Endothelial cell of umbilical vein (primary cell): ENCODE results near the gene PF4V1.

Experiments used
- CTCF ChIP-seq, 2 donors: IDR thresholded peaks; 1 replicate in 1 of 2; 2 replicates in 1 of 2; pipeline ENCODE4 v1.5.1; 2011; ENCODE audit warnings: low read length in 2 of 2, mild to moderate bottlenecking in 2 of 2, moderate library complexity in 2 of 2, control low read depth in 1 of 2, inconsistent platforms in 1 of 2, low read depth in 1 of 2; ENCODE audit not compliant: insufficient read depth in 1 of 2; ENCODE audit errors: extremely low read depth in 1 of 2
- EZH2 ChIP-seq: IDR thresholded peaks from 2 replicates; pipeline ENCODE4 v1.6.1; 2012; ENCODE audit warnings: borderline replicate concordance, low read depth, mild to moderate bottlenecking, moderate library complexity, low read length, inconsistent platforms; ENCODE audit not compliant: severe bottlenecking
- MAX ChIP-seq: IDR thresholded peaks from 2 replicates; pipeline ENCODE4 v1.6.1; 2011; ENCODE audit not compliant: insufficient read depth, insufficient read length
- POLR2A ChIP-seq: IDR thresholded peaks from 2 replicates; pipeline ENCODE4 v1.6.1; 2012; ENCODE audit warnings: low read depth, mild to moderate bottlenecking, control low read depth, low read length

- TF ChIP-seq POLR2A (peak; percentile 74), CTCF (IDR thresholded peaks at IDR 0.05; ENCODE audit: extremely low read depth in 1 of 2, insufficient read depth in 1 of 2, low read depth in 1 of 2, low read length in 2 of 2) (no peak), MAX (no peak), EZH2 (no peak)
These were observed 19.4 kb downstream of the PF4V1 start for GRCh38 chr4:73872316-73873108.
